Measurements from ENCODE around the gene POMT1. TPM values are rescaled to one million over a fixed set of nuclear protein-coding genes. Genes with fewer than 3 reads are reported as not detected.

POMT1 gene
- total and polyA plus RNA-seq, 2 of the 8 experiments (the other 6 are each of a cell fraction or from before 2014, with no cell fraction given): 22.3 to 33.2 TPM

DNA sequence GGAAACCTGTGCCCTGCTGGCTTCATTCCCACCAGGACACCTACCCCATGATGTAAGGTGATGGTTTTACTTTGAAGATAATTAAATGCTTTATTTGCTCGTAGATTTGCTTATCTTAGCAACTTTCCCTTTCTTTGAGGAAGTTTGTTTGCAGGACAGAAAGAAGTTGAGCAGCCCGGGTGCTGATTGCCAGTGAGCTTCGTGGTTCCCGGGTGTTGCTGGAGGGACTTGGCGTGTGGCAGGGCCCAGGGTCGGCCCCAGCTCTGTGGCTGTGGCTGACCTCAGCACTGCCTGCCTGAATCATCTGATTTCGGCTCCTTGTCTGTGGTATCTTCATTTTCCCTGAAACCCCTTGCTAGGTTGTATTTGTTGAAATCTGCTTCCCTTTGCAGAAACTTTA is 8.7 kb downstream of the POMT1 start:
- no peaks in the 10 kb centered on the region for H3K23me2 ChIP-seq (ENCODE audit: low read depth, low read length)
- no peaks in the 10 kb centered on the region for H3K79me2 ChIP-seq (ENCODE audit: control insufficient read depth in 1 of 2, insufficient read depth in 2 of 2, low read length in 2 of 2)
- H3K36me3 ChIP-seq (ENCODE audit: control insufficient read depth in 2 of 4, insufficient read depth in 4 of 4, low read length in 3 of 4): peaks cover 15 to 58% (median 36%) of the 10 kb centered on the region in 4 experiments
- H2BK120ac ChIP-seq (replicated peaks; ENCODE audit: low read depth, low read length): no peak overlapping the region
- no peak overlapping the region for H2BK20ac ChIP-seq (ENCODE audit: low read length)
- no peak overlapping the region for H3K9ac ChIP-seq (replicated peaks in 1 of 4; ENCODE audit: extremely low read depth in 1 of 4, low read depth in 3 of 4, low read length in 3 of 4)
- H4K5ac ChIP-seq (ENCODE audit: insufficient read length, low read depth, low read length): no peak overlapping the region
- POLR2A ChIA-PET (ENCODE audit: partially characterized antibody): interaction anchor here (1.1 to 3.8 kb wide), 3 partner anchors 10 to 15 kb away, joined by 3 to 24 read pairs (median 4); no protein-coding TSS in a partner anchor
- no peak overlapping the region for H2BK15ac ChIP-seq (ENCODE audit: low read length)
- peaks cover 0 to 4% of the 10 kb centered on the region in 2 experiments for H4K20me1 ChIP-seq (replicated peaks in 1 of 2; ENCODE audit: control insufficient read depth in 1 of 2, insufficient read depth in 2 of 2, low read length in 2 of 2)
- no peak overlapping the region for H3K4me2 ChIP-seq (ENCODE audit: insufficient read depth in 1 of 2, low read depth in 2 of 2, low read length in 2 of 2)
- no peak overlapping the region for H2AFZ ChIP-seq (ENCODE audit: low read length)
- CTCF ChIA-PET (ENCODE audit: partially characterized antibody): no interaction called here
- no peak overlapping the region for H3K4me3 ChIP-seq (ENCODE audit: extremely low read depth in 1 of 4, insufficient read depth in 2 of 4, low read depth in 3 of 4, low read length in 4 of 4)
- no peak overlapping the region for H3K4ac ChIP-seq (replicated peaks; ENCODE audit: insufficient read length, low read depth, low read length)
- peaks cover 3 to 5% of the 10 kb centered on the region in 2 experiments; a peak in 2 of 4 replicates for H3K9me3 ChIP-seq (ENCODE audit: insufficient read depth in 2 of 2, low read depth in 1 of 2, low read length in 1 of 2)
- H3K79me1 ChIP-seq (ENCODE audit: low read depth, low read length): no peaks in the 10 kb centered on the region
- FAIRE-seq (no peak), DNase-seq (ENCODE audit: low read depth in 1 of 2, low spot score in 2 of 2) (no peak)
- H3K18ac ChIP-seq (ENCODE audit: extremely low read depth, low read length): no peak overlapping the region
- no peak overlapping the region for H3K14ac ChIP-seq (ENCODE audit: insufficient read length)
- H3K27ac ChIP-seq (ENCODE audit: low read depth, low read length): no peak overlapping the region
- no peak overlapping the region for H4K8ac ChIP-seq (ENCODE audit: extremely low read depth, insufficient read depth, low read length)
- H3K4me1 ChIP-seq (replicated peaks in 1 of 4; ENCODE audit: control insufficient read depth in 3 of 4, insufficient read depth in 4 of 4, low read length in 3 of 4): no peaks in the 10 kb centered on the region
- H3K56ac ChIP-seq (replicated peaks; ENCODE audit: insufficient read length, low read depth, low read length): no peak overlapping the region
- no peak overlapping the region for H2AK5ac ChIP-seq (ENCODE audit: low read depth, low read length)
- WGBS, 2 experiments (ENCODE audit: extremely low coverage in 1 of 2, insufficient coverage in 1 of 2, insufficient read length in 1 of 2, insufficient replicate concordance in 2 of 2, low coverage in 1 of 2, low lambda C conversion rate in 2 of 2, missing lambda C conversion rate in 1 of 2): 80% methylated on average over 7 of the region's 7 CpGs; no CpG with 5 or more reads in 1 of the 2 experiments
- no peak overlapping the region for H3K23ac ChIP-seq (ENCODE audit: insufficient read length)
- H4K91ac ChIP-seq (replicated peaks; ENCODE audit: insufficient read length, low read length): no peak overlapping the region
- H2BK5ac ChIP-seq (ENCODE audit: low read depth, low read length): no peak overlapping the region
- no peaks in the 10 kb centered on the region for H3K27me3 ChIP-seq (replicated peaks in 1 of 4; ENCODE audit: control insufficient read depth in 3 of 4, extremely low read depth in 1 of 4, insufficient read depth in 3 of 4, low read length in 3 of 4)
- no peak overlapping the region for H2BK12ac ChIP-seq (ENCODE audit: low read depth, low read length)
- TF ChIP-seq BRCA1 (IDR thresholded peaks at IDR 0.05; ENCODE audit: low read depth, low read length) (no peak), SUZ12 (IDR thresholded peaks at IDR 0.05; ENCODE audit: low read length) (no peak), RFX5 (IDR thresholded peaks at IDR 0.05; ENCODE audit: borderline replicate concordance, low read depth, low read length) (no peak), FOSL1 (IDR thresholded peaks at IDR 0.05; ENCODE audit: insufficient read depth, low read depth, low read length) (no peak), JUN (IDR thresholded peaks at IDR 0.05; ENCODE audit: low read depth, low read length) (no peak), SRF (IDR thresholded peaks at IDR 0.05; ENCODE audit: low read depth, low read length) (no peak), SP1 (IDR thresholded peaks at IDR 0.05; ENCODE audit: low read depth, low read length) (no peak), SP2 (IDR thresholded peaks at IDR 0.05; ENCODE audit: low read length) (no peak)
- TF ChIP-seq, protein P1, sequence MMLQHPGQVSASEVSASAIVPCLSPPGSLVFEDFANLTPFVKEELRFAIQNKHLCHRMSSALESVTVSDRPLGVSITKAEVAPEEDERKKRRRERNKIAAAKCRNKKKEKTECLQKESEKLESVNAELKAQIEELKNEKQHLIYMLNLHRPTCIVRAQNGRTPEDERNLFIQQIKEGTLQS (IDR thresholded peaks at IDR 0.05; ENCODE audit: insufficient read depth, low read depth, low read length): no peak
- TF ChIP-seq, protein P2, sequence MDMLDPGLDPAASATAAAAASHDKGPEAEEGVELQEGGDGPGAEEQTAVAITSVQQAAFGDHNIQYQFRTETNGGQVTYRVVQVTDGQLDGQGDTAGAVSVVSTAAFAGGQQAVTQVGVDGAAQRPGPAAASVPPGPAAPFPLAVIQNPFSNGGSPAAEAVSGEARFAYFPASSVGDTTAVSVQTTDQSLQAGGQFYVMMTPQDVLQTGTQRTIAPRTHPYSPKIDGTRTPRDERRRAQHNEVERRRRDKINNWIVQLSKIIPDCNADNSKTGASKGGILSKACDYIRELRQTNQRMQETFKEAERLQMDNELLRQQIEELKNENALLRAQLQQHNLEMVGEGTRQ (IDR thresholded peaks at IDR 0.05; ENCODE audit: low read length): no peak
- TF ChIP-seq, protein P3, sequence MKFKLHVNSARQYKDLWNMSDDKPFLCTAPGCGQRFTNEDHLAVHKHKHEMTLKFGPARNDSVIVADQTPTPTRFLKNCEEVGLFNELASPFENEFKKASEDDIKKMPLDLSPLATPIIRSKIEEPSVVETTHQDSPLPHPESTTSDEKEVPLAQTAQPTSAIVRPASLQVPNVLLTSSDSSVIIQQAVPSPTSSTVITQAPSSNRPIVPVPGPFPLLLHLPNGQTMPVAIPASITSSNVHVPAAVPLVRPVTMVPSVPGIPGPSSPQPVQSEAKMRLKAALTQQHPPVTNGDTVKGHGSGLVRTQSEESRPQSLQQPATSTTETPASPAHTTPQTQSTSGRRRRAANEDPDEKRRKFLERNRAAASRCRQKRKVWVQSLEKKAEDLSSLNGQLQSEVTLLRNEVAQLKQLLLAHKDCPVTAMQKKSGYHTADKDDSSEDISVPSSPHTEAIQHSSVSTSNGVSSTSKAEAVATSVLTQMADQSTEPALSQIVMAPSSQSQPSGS (IDR thresholded peaks at IDR 0.05; ENCODE audit: low read length): no peak
